ENCODE results near the gene EIF5. TPM values are rescaled to one million over a fixed set of nuclear protein-coding genes. Genes with fewer than 3 reads are reported as not detected.

Gene EIF5
- polyA plus RNA-seq, 4 donors = 80.5 to 218 (median 115) TPM

- Histone ChIP-seq H3K4me3 (ENCODE audit: low read depth in 1 of 3, low read length in 3 of 3) (no peak overlapping the region), H3K27me3 (ENCODE audit: control insufficient read depth in 3 of 3, insufficient read depth in 3 of 3, low read length in 3 of 3) (no peaks in the 10 kb centered on the region), H3K36me3 (ENCODE audit: control insufficient read depth in 3 of 3, insufficient read depth in 2 of 3, low read depth in 1 of 3, low read length in 3 of 3) (no peaks in the 10 kb centered on the region), H3K9me3 (ENCODE audit: control insufficient read depth in 2 of 2, insufficient read depth in 1 of 2, low read depth in 1 of 2, low read length in 1 of 2) (peaks cover 0 to 11% of the 10 kb centered on the region in 2 donors), H3K27ac (ENCODE audit: low read depth in 1 of 3, low read length in 2 of 3) (no peak overlapping the region), H3K4me1 (ENCODE audit: control insufficient read depth in 3 of 3, insufficient read depth in 2 of 3, low read depth in 1 of 3, low read length in 2 of 3) (no peaks in the 10 kb centered on the region)
- no peak for FAIRE-seq
- 83 to 86% (median 85%) methylated on average over 7 of the region's 7 CpGs for WGBS, 3 donors
- DNase-seq = no peak
These were observed 26.5 kb downstream of the EIF5 start for GRCh38 chr14:103360548-103360947.

- H3K36me3 ChIP-seq (ENCODE audit: control insufficient read depth in 3 of 3, insufficient read depth in 2 of 3, low read depth in 1 of 3, low read length in 3 of 3) = no peaks in the 10 kb centered on the region
- WGBS, 3 donors = 75 to 90% (median 87%) methylated on average over 5 of the region's 5 CpGs
- no peak overlapping the region for H3K4me3 ChIP-seq (ENCODE audit: low read depth in 1 of 3, low read length in 3 of 3)
- H3K4me1 ChIP-seq (ENCODE audit: control insufficient read depth in 3 of 3, insufficient read depth in 2 of 3, low read depth in 1 of 3, low read length in 2 of 3) = no peaks in the 10 kb centered on the region
- H3K27ac ChIP-seq (ENCODE audit: low read depth in 1 of 3, low read length in 2 of 3) = no peak overlapping the region
- FAIRE-seq (no peak), DNase-seq (no peak)
- no peaks in the 10 kb centered on the region for H3K27me3 ChIP-seq (ENCODE audit: control insufficient read depth in 3 of 3, insufficient read depth in 3 of 3, low read length in 3 of 3)
- H3K9me3 ChIP-seq (ENCODE audit: control insufficient read depth in 2 of 2, insufficient read depth in 1 of 2, low read depth in 1 of 2, low read length in 1 of 2) = peaks cover 0 to 11% of the 10 kb centered on the region in 2 donors
These were observed 27.8 kb downstream of the EIF5 start for GRCh38 chr14:103361867-103362266.

GRCh38 chr14:103362780-103363179, 28.7 kb downstream of the EIF5 start:
- no peak for FAIRE-seq
- Histone ChIP-seq H3K27me3 (ENCODE audit: control insufficient read depth in 3 of 3, insufficient read depth in 3 of 3, low read length in 3 of 3) (no peaks in the 10 kb centered on the region), H3K4me1 (ENCODE audit: control insufficient read depth in 3 of 3, insufficient read depth in 2 of 3, low read depth in 1 of 3, low read length in 2 of 3) (no peaks in the 10 kb centered on the region), H3K27ac (ENCODE audit: low read depth in 1 of 3, low read length in 2 of 3) (no peak overlapping the region), H3K9me3 (ENCODE audit: control insufficient read depth in 2 of 2, insufficient read depth in 1 of 2, low read depth in 1 of 2, low read length in 1 of 2) (peaks cover 0 to 11% of the 10 kb centered on the region in 2 donors), H3K4me3 (ENCODE audit: low read depth in 1 of 3, low read length in 3 of 3) (no peak overlapping the region), H3K36me3 (ENCODE audit: control insufficient read depth in 3 of 3, insufficient read depth in 2 of 3, low read depth in 1 of 3, low read length in 3 of 3) (no peaks in the 10 kb centered on the region)
- no peak for DNase-seq
- WGBS, 3 donors = 34 to 72% (median 46%) methylated on average over 1 of the region's 1 CpG

- H3K4me1 ChIP-seq (ENCODE audit: control insufficient read depth in 3 of 3, insufficient read depth in 2 of 3, low read depth in 1 of 3, low read length in 2 of 3) = no peaks in the 10 kb centered on the region
- H3K27me3 ChIP-seq (ENCODE audit: control insufficient read depth in 3 of 3, insufficient read depth in 3 of 3, low read length in 3 of 3) = no peaks in the 10 kb centered on the region
- peaks cover 0 to 11% of the 10 kb centered on the region in 2 donors for H3K9me3 ChIP-seq (ENCODE audit: control insufficient read depth in 2 of 2, insufficient read depth in 1 of 2, low read depth in 1 of 2, low read length in 1 of 2)
- FAIRE-seq = no peak
- no peak for DNase-seq
- no peaks in the 10 kb centered on the region for H3K36me3 ChIP-seq (ENCODE audit: control insufficient read depth in 3 of 3, insufficient read depth in 2 of 3, low read depth in 1 of 3, low read length in 3 of 3)
- WGBS, 3 donors = 68 to 79% (median 74%) methylated on average over 6 of the region's 6 CpGs
- no peak overlapping the region for H3K27ac ChIP-seq (ENCODE audit: low read depth in 1 of 3, low read length in 2 of 3)
- H3K4me3 ChIP-seq (ENCODE audit: low read depth in 1 of 3, low read length in 3 of 3) = no peak overlapping the region
These were observed 32.7 kb downstream of the EIF5 start for GRCh38 chr14:103366741-103367140.

GRCh38 chr14:103367995-103368394, 34.0 kb downstream of the EIF5 start:
- Histone ChIP-seq H3K27me3 (ENCODE audit: control insufficient read depth in 3 of 3, insufficient read depth in 3 of 3, low read length in 3 of 3) (no peaks in the 10 kb centered on the region), H3K9me3 (ENCODE audit: control insufficient read depth in 2 of 2, insufficient read depth in 1 of 2, low read depth in 1 of 2, low read length in 1 of 2) (peaks cover 0 to 6% of the 10 kb centered on the region in 2 donors), H3K36me3 (ENCODE audit: control insufficient read depth in 3 of 3, insufficient read depth in 2 of 3, low read depth in 1 of 3, low read length in 3 of 3) (no peaks in the 10 kb centered on the region), H3K27ac (ENCODE audit: low read depth in 1 of 3, low read length in 2 of 3) (no peak overlapping the region), H3K4me1 (ENCODE audit: control insufficient read depth in 3 of 3, insufficient read depth in 2 of 3, low read depth in 1 of 3, low read length in 2 of 3) (no peaks in the 10 kb centered on the region), H3K4me3 (ENCODE audit: low read depth in 1 of 3, low read length in 3 of 3) (no peak overlapping the region)
- 78 to 89% (median 87%) methylated on average over 4 of the region's 4 CpGs for WGBS, 3 donors
- no peak for DNase-seq
- no peak for FAIRE-seq

- Histone ChIP-seq H3K4me1 (ENCODE audit: control insufficient read depth in 3 of 3, insufficient read depth in 2 of 3, low read depth in 1 of 3, low read length in 2 of 3) (no peaks in the 10 kb centered on the region), H3K36me3 (ENCODE audit: control insufficient read depth in 3 of 3, insufficient read depth in 2 of 3, low read depth in 1 of 3, low read length in 3 of 3) (no peaks in the 10 kb centered on the region), H3K27me3 (ENCODE audit: control insufficient read depth in 3 of 3, insufficient read depth in 3 of 3, low read length in 3 of 3) (no peaks in the 10 kb centered on the region), H3K4me3 (ENCODE audit: low read depth in 1 of 3, low read length in 3 of 3) (no peak overlapping the region), H3K9me3 (ENCODE audit: control insufficient read depth in 2 of 2, insufficient read depth in 1 of 2, low read depth in 1 of 2, low read length in 1 of 2) (no peaks in the 10 kb centered on the region), H3K27ac (ENCODE audit: low read depth in 1 of 3, low read length in 2 of 3) (no peak overlapping the region)
- FAIRE-seq (no peak), DNase-seq (no peak)
- 84 to 95% (median 88%) methylated on average over 3 of the region's 3 CpGs for WGBS, 3 donors
These were observed 36.0 kb downstream of the EIF5 start for GRCh38 chr14:103370087-103370486.

- H3K27ac ChIP-seq (ENCODE audit: low read depth in 1 of 3, low read length in 2 of 3) = no peak overlapping the region
- no peaks in the 10 kb centered on the region for H3K9me3 ChIP-seq (ENCODE audit: control insufficient read depth in 2 of 2, insufficient read depth in 1 of 2, low read depth in 1 of 2, low read length in 1 of 2)
- H3K4me3 ChIP-seq (ENCODE audit: low read depth in 1 of 3, low read length in 3 of 3) = no peak overlapping the region
- FAIRE-seq = no peak
- no peaks in the 10 kb centered on the region for H3K4me1 ChIP-seq (ENCODE audit: control insufficient read depth in 3 of 3, insufficient read depth in 2 of 3, low read depth in 1 of 3, low read length in 2 of 3)
- DNase-seq = no peak
- no peaks in the 10 kb centered on the region for H3K36me3 ChIP-seq (ENCODE audit: control insufficient read depth in 3 of 3, insufficient read depth in 2 of 3, low read depth in 1 of 3, low read length in 3 of 3)
- WGBS, 3 donors = 55 to 80% (median 67%) methylated on average over 2 to 23 of the region's 23 CpGs
- H3K27me3 ChIP-seq (ENCODE audit: control insufficient read depth in 3 of 3, insufficient read depth in 3 of 3, low read length in 3 of 3) = no peaks in the 10 kb centered on the region
These were observed 38.0 kb downstream of the EIF5 start for GRCh38 chr14:103372017-103372416.

- DNase-seq = no peak
- Histone ChIP-seq H3K4me1 (ENCODE audit: control insufficient read depth in 3 of 3, insufficient read depth in 2 of 3, low read depth in 1 of 3, low read length in 2 of 3) (peaks cover 0 to 3% (median 0%) of the 10 kb centered on the region in 3 donors), H3K36me3 (ENCODE audit: control insufficient read depth in 3 of 3, insufficient read depth in 2 of 3, low read depth in 1 of 3, low read length in 3 of 3) (no peaks in the 10 kb centered on the region), H3K27ac (ENCODE audit: low read depth in 1 of 3, low read length in 2 of 3) (no peak overlapping the region), H3K4me3 (ENCODE audit: low read depth in 1 of 3, low read length in 3 of 3) (no peak overlapping the region), H3K27me3 (ENCODE audit: control insufficient read depth in 3 of 3, insufficient read depth in 3 of 3, low read length in 3 of 3) (no peaks in the 10 kb centered on the region), H3K9me3 (ENCODE audit: control insufficient read depth in 2 of 2, insufficient read depth in 1 of 2, low read depth in 1 of 2, low read length in 1 of 2) (no peaks in the 10 kb centered on the region)
- 71 to 78% (median 72%) methylated on average over 11 of the region's 11 CpGs for WGBS, 3 donors
- FAIRE-seq = no peak
These were observed 38.7 kb downstream of the EIF5 start for GRCh38 chr14:103372552-103373304.

- FAIRE-seq = no peak
These were observed 40.1 kb downstream of the EIF5 start for GRCh38 chr14:103374121-103374520.

More at GRCh38 chr14:103374121-103374520, 40.1 kb downstream of the EIF5 start:
- Histone ChIP-seq H3K4me1 (ENCODE audit: control insufficient read depth in 3 of 3, insufficient read depth in 2 of 3, low read depth in 1 of 3, low read length in 2 of 3) (peaks cover 0 to 5% (median 0%) of the 10 kb centered on the region in 3 donors), H3K27me3 (ENCODE audit: control insufficient read depth in 3 of 3, insufficient read depth in 3 of 3, low read length in 3 of 3) (no peaks in the 10 kb centered on the region), H3K9me3 (ENCODE audit: control insufficient read depth in 2 of 2, insufficient read depth in 1 of 2, low read depth in 1 of 2, low read length in 1 of 2) (no peaks in the 10 kb centered on the region), H3K36me3 (ENCODE audit: control insufficient read depth in 3 of 3, insufficient read depth in 2 of 3, low read depth in 1 of 3, low read length in 3 of 3) (no peaks in the 10 kb centered on the region), H3K4me3 (ENCODE audit: low read depth in 1 of 3, low read length in 3 of 3) (no peak overlapping the region), H3K27ac (ENCODE audit: low read depth in 1 of 3, low read length in 2 of 3) (no peak overlapping the region)
- 84 to 87% (median 84%) methylated on average over 11 of the region's 11 CpGs for WGBS, 3 donors
- DNase-seq = no peak

Data from small intestine (tissue), 7 donors.